NCI-H2171 (cell line): Measurements from ENCODE around the gene RBM38.

Experiments used
- DNase-seq: peaks from one replicate; lab custom pipeline; 2025; lab: John Stamatoyannopoulos, UW

Gene RBM38

GRCh38 chr20:57404006-57404405 is 12.8 kb downstream of the RBM38 start:
- no peak for DNase-seq

GRCh38 chr20:57404419-57405072 is 13.3 kb downstream of the RBM38 start:
- DNase-seq: no peak

- DNase-seq: no peak
Observed at GRCh38 chr20:57405236-57406016, 14.2 kb downstream of the RBM38 start.

GRCh38 chr20:57407541-57407956 is 16.4 kb downstream of the RBM38 start:
- no peak for DNase-seq

- peak; percentile 33 for DNase-seq
Observed at GRCh38 chr20:57408131-57408530, 16.9 kb downstream of the RBM38 start.

GRCh38 chr20:57408536-57409233 is 17.5 kb downstream of the RBM38 start:
- no peak for DNase-seq

GRCh38 chr20:57409316-57409671 is 18.1 kb downstream of the RBM38 start:
- no peak for DNase-seq

- DNase-seq: no peak
Observed at GRCh38 chr20:57409672-57410397, 18.6 kb downstream of the RBM38 start.

GRCh38 chr20:57410398-57410920 is 19.3 kb downstream of the RBM38 start:
- DNase-seq: no peak

GRCh38 chr20:57410924-57411323 is 19.7 kb downstream of the RBM38 start:
- DNase-seq: no peak

- no peak for DNase-seq
Observed at GRCh38 chr20:57411406-57412283, 20.4 kb downstream of the RBM38 start.

GRCh38 chr20:57412347-57413029 is 21.3 kb downstream of the RBM38 start:
- no peak for DNase-seq

- DNase-seq: no peak
Observed at GRCh38 chr20:57413986-57414385, 22.8 kb downstream of the RBM38 start.

- DNase-seq: peak; percentile 51
Observed at GRCh38 chr20:57414867-57415592, 23.8 kb downstream of the RBM38 start.

GRCh38 chr20:57415771-57416170 is 24.6 kb downstream of the RBM38 start:
- no peak for DNase-seq

GRCh38 chr20:57416296-57417022 is 25.3 kb downstream of the RBM38 start:
- DNase-seq: no peak

- DNase-seq: no peak
Observed at GRCh38 chr20:57417051-57417689, 26.0 kb downstream of the RBM38 start.
